Retinal pigment epithelial cell (primary cell): ENCODE results near the gene CEP104.

ENCODE experiments used
- DNase-seq: peaks from one replicate; pipeline ENCODE4 v3.0.0-alpha.2; 2010; ENCODE audit warnings: low read depth
- H3K4me3 ChIP-seq: 2 replicates; pipeline ENCODE4 v1.5.1; 2011; ENCODE audit warnings: mild to moderate bottlenecking, low read length, control low read depth, moderate library complexity
- CTCF ChIP-seq: conservative IDR thresholded peaks from 2 replicates; pipeline ENCODE4 v1.5.1; 2011; ENCODE audit warnings: low read depth, low read length, control low read depth, inconsistent platforms

The CEP104 gene

GRCh38 chr1:3898994-3899753 is 42.2 kb upstream of the CEP104 start:
- TF ChIP-seq CTCF = peak; percentile 24
- H3K4me3 ChIP-seq = peak overlapping the region; percentile 85
- DNase-seq = no peak

GRCh38 chr1:3898475-3898735 is 41.4 kb upstream of the CEP104 start:
- DNase-seq = no peak
- no peak overlapping the region for H3K4me3 ChIP-seq
- TF ChIP-seq CTCF = no peak

GRCh38 chr1:3896396-3897000 is 39.5 kb upstream of the CEP104 start:
- DNase-seq = no peak
- no peak overlapping the region for H3K4me3 ChIP-seq
- TF ChIP-seq CTCF = no peak

- TF ChIP-seq CTCF = no peak
- no peak for DNase-seq
- H3K4me3 ChIP-seq = no peak overlapping the region
Observed at GRCh38 chr1:3895951-3896325, 38.9 kb upstream of the CEP104 start.

GRCh38 chr1:3895279-3895950 is 38.4 kb upstream of the CEP104 start:
- TF ChIP-seq CTCF = no peak
- no peak overlapping the region for H3K4me3 ChIP-seq
- no peak for DNase-seq

- DNase-seq = no peak
- TF ChIP-seq CTCF = no peak
- no peak overlapping the region for H3K4me3 ChIP-seq
Observed at GRCh38 chr1:3894626-3895278, 37.7 kb upstream of the CEP104 start.
